ENCODE measurements around the gene CLEC20A. TPM values are rescaled to one million over a fixed set of nuclear protein-coding genes. Genes with fewer than 3 reads are reported as not detected.

The CLEC20A gene
- polyA plus RNA-seq, 3 donors from 2014 or later, result 0.27 to 0.56 TPM; not detected in 1

- Mint-ChIP-seq H3K4me3 (no peak overlapping the region), H3K27ac (no peak overlapping the region)
Observed at GRCh38 chr1:178536329-178536728, 39.6 kb upstream of the CLEC20A start.

GRCh38 chr1:178534137-178534868, 37.5 kb upstream of the CLEC20A start:
- Mint-ChIP-seq H3K4me3 (no peak overlapping the region), H3K27ac (no peak overlapping the region), H3K27me3 (ENCODE audit: low read depth in 3 of 3) (peaks cover 0 to 5% (median 2%) of the 10 kb centered on the region in 3 donors), H3K4me1 (peaks cover 4 to 6% of the 10 kb centered on the region in 2 donors), H3K9me3 (no peaks in the 10 kb centered on the region), H3K36me3 (no peaks in the 10 kb centered on the region)
- DNase-seq, result no peak

More at GRCh38 chr1:178536329-178536728, 39.6 kb upstream of the CLEC20A start:
- no peak for DNase-seq
- Mint-ChIP-seq H3K36me3 (no peaks in the 10 kb centered on the region), H3K27me3 (ENCODE audit: low read depth in 3 of 3) (peaks cover 0 to 5% (median 0%) of the 10 kb centered on the region in 3 donors), H3K9me3 (no peaks in the 10 kb centered on the region), H3K4me1 (peaks cover 5 to 6% of the 10 kb centered on the region in 2 donors)

- no peaks in the 10 kb centered on the region for H3K9me3 Mint-ChIP-seq
- DNase-seq, result no peak
- H3K4me1 Mint-ChIP-seq, result peaks cover 4 to 6% of the 10 kb centered on the region in 2 donors
- H3K36me3 Mint-ChIP-seq, result no peaks in the 10 kb centered on the region
- no peak overlapping the region for H3K4me3 Mint-ChIP-seq
- H3K27ac Mint-ChIP-seq, result no peak overlapping the region
- peaks cover 0 to 2% (median 1%) of the 10 kb centered on the region in 3 donors for H3K27me3 Mint-ChIP-seq (ENCODE audit: low read depth in 3 of 3)
Observed at GRCh38 chr1:178533121-178533946, 36.6 kb upstream of the CLEC20A start.

GRCh38 chr1:178532392-178532791, 35.6 kb upstream of the CLEC20A start:
- peak; percentile 62 to 67 (median 66) for DNase-seq
- Mint-ChIP-seq H3K27ac (no peak overlapping the region), H3K9me3 (no peaks in the 10 kb centered on the region), H3K4me1 (peaks cover 4 to 6% of the 10 kb centered on the region in 2 donors), H3K27me3 (ENCODE audit: low read depth in 3 of 3) (peaks cover 0 to 2% (median 1%) of the 10 kb centered on the region in 3 donors), H3K4me3 (no peak overlapping the region), H3K36me3 (no peaks in the 10 kb centered on the region)

- H3K4me3 Mint-ChIP-seq, result no peak overlapping the region
- H3K27ac Mint-ChIP-seq, result no peak overlapping the region
- peak in 1 of 3 donors; percentile 5 for DNase-seq
- no peaks in the 10 kb centered on the region for H3K9me3 Mint-ChIP-seq
- H3K27me3 Mint-ChIP-seq (ENCODE audit: low read depth in 3 of 3), result peaks cover 0 to 2% (median 1%) of the 10 kb centered on the region in 3 donors
- no peaks in the 10 kb centered on the region for H3K36me3 Mint-ChIP-seq
- peaks cover 4 to 6% of the 10 kb centered on the region in 2 donors for H3K4me1 Mint-ChIP-seq
Observed at GRCh38 chr1:178531887-178532286, 35.1 kb upstream of the CLEC20A start.

- Mint-ChIP-seq H3K9me3 (no peaks in the 10 kb centered on the region), H3K27ac (no peak overlapping the region), H3K27me3 (ENCODE audit: low read depth in 3 of 3) (peaks cover 0 to 2% (median 0%) of the 10 kb centered on the region in 3 donors)
Observed at GRCh38 chr1:178530502-178530901, 33.7 kb upstream of the CLEC20A start.

GRCh38 chr1:178530037-178530402, 33.3 kb upstream of the CLEC20A start:
- Mint-ChIP-seq H3K27ac (no peak overlapping the region), H3K9me3 (no peaks in the 10 kb centered on the region), H3K4me1 (peaks cover 4 to 6% of the 10 kb centered on the region in 2 donors), H3K36me3 (no peaks in the 10 kb centered on the region), H3K4me3 (no peak overlapping the region), H3K27me3 (ENCODE audit: low read depth in 3 of 3) (peaks cover 0 to 2% (median 0%) of the 10 kb centered on the region in 3 donors)
- DNase-seq, result no peak

More at GRCh38 chr1:178530502-178530901, 33.7 kb upstream of the CLEC20A start:
- no peak for DNase-seq
- Mint-ChIP-seq H3K4me3 (no peak overlapping the region), H3K4me1 (peaks cover 4 to 6% of the 10 kb centered on the region in 2 donors), H3K36me3 (no peaks in the 10 kb centered on the region)

- DNase-seq, result no peak
- no peak overlapping the region for H3K4me3 Mint-ChIP-seq
- no peaks in the 10 kb centered on the region for H3K36me3 Mint-ChIP-seq
- H3K9me3 Mint-ChIP-seq, result no peaks in the 10 kb centered on the region
- H3K27ac Mint-ChIP-seq, result no peak overlapping the region
- H3K27me3 Mint-ChIP-seq (ENCODE audit: low read depth in 3 of 3), result peaks cover 0 to 2% (median 0%) of the 10 kb centered on the region in 3 donors
- H3K4me1 Mint-ChIP-seq, result peaks cover 4 to 6% of the 10 kb centered on the region in 2 donors
Observed at GRCh38 chr1:178529364-178530036, 32.7 kb upstream of the CLEC20A start.

GRCh38 chr1:178528953-178529335, 32.2 kb upstream of the CLEC20A start:
- H3K4me1 Mint-ChIP-seq, result peaks cover 4 to 6% of the 10 kb centered on the region in 2 donors
- H3K27me3 Mint-ChIP-seq (ENCODE audit: low read depth in 3 of 3), result peaks cover 0 to 2% (median 0%) of the 10 kb centered on the region in 3 donors
- no peak overlapping the region for H3K27ac Mint-ChIP-seq
- H3K4me3 Mint-ChIP-seq, result no peak overlapping the region
- DNase-seq, result no peak
- no peaks in the 10 kb centered on the region for H3K9me3 Mint-ChIP-seq
- H3K36me3 Mint-ChIP-seq, result no peaks in the 10 kb centered on the region

GRCh38 chr1:178528228-178528952, 31.6 kb upstream of the CLEC20A start:
- H3K36me3 Mint-ChIP-seq, result no peaks in the 10 kb centered on the region
- H3K4me1 Mint-ChIP-seq, result peaks cover 4 to 6% of the 10 kb centered on the region in 2 donors

GRCh38 chr1:178527117-178527516, 30.4 kb upstream of the CLEC20A start:
- peaks cover 0 to 4% (median 0%) of the 10 kb centered on the region in 3 donors for H3K27me3 Mint-ChIP-seq (ENCODE audit: low read depth in 3 of 3)

More at GRCh38 chr1:178528228-178528952, 31.6 kb upstream of the CLEC20A start:
- DNase-seq, result no peak
- H3K4me3 Mint-ChIP-seq, result no peak overlapping the region
- H3K27me3 Mint-ChIP-seq (ENCODE audit: low read depth in 3 of 3), result peaks cover 0 to 4% (median 0%) of the 10 kb centered on the region in 3 donors
- no peaks in the 10 kb centered on the region for H3K9me3 Mint-ChIP-seq
- H3K27ac Mint-ChIP-seq, result no peak overlapping the region

GRCh38 chr1:178521241-178521640, 24.5 kb upstream of the CLEC20A start:
- Mint-ChIP-seq H3K4me3 (no peak overlapping the region), H3K36me3 (no peaks in the 10 kb centered on the region), H3K9me3 (no peaks in the 10 kb centered on the region), H3K27ac (no peak overlapping the region), H3K27me3 (ENCODE audit: low read depth in 3 of 3) (peaks cover 1 to 6% (median 2%) of the 10 kb centered on the region in 3 donors), H3K4me1 (no peaks in the 10 kb centered on the region)
- no peak for DNase-seq

More at GRCh38 chr1:178527117-178527516, 30.4 kb upstream of the CLEC20A start:
- H3K36me3 Mint-ChIP-seq, result no peaks in the 10 kb centered on the region
- no peak for DNase-seq
- H3K9me3 Mint-ChIP-seq, result no peaks in the 10 kb centered on the region
- no peak overlapping the region for H3K4me3 Mint-ChIP-seq
- peaks cover under 1 to 1% of the 10 kb centered on the region in 2 donors for H3K4me1 Mint-ChIP-seq
- no peak overlapping the region for H3K27ac Mint-ChIP-seq

GRCh38 chr1:178520803-178521202, 24.0 kb upstream of the CLEC20A start:
- DNase-seq, result no peak

More at GRCh38 chr1:178520803-178521202, 24.0 kb upstream of the CLEC20A start:
- H3K9me3 Mint-ChIP-seq, result no peaks in the 10 kb centered on the region
- no peaks in the 10 kb centered on the region for H3K36me3 Mint-ChIP-seq
- H3K4me3 Mint-ChIP-seq, result no peak overlapping the region
- H3K27me3 Mint-ChIP-seq (ENCODE audit: low read depth in 3 of 3), result peaks cover 1 to 6% (median 2%) of the 10 kb centered on the region in 3 donors
- H3K27ac Mint-ChIP-seq, result no peak overlapping the region
- no peaks in the 10 kb centered on the region for H3K4me1 Mint-ChIP-seq

Measured in immature natural killer cell (primary cell).